HEK293 (cell line): ENCODE measurements around the gene TMEM255A.

Experiments used
- ATF2 ChIP-seq: fragments of 450-650 bp; formaldehyde crosslinking; IDR thresholded peaks from 2 replicates; pipeline ENCODE4 v1.5.1; 2016; ENCODE audit warnings: missing biosample characterization, missing genetic modification characterization, low read depth
- BCL11A ChIP-seq: fragments of 450-650 bp; formaldehyde crosslinking; IDR thresholded peaks from 2 replicates; pipeline ENCODE4 v1.5.1; 2016; ENCODE audit warnings: low read depth, missing biosample characterization, missing genetic modification characterization
- BCL11B ChIP-seq: fragments of 450-650 bp; formaldehyde crosslinking; IDR thresholded peaks from 2 replicates; pipeline ENCODE4 v1.5.1; 2016; ENCODE audit warnings: low read depth, missing biosample characterization, missing genetic modification characterization
- KLF7 ChIP-seq: fragments of 450-650 bp; formaldehyde crosslinking; IDR thresholded peaks from 2 replicates; pipeline ENCODE4 v1.5.1; 2016; ENCODE audit warnings: missing biosample characterization, missing genetic modification characterization, borderline replicate concordance
- MZF1 ChIP-seq: fragments of 450-650 bp; formaldehyde crosslinking; IDR thresholded peaks from 2 replicates; pipeline ENCODE4 v1.5.1; 2017; ENCODE audit warnings: missing biosample characterization, missing genetic modification characterization, borderline replicate concordance
- TCF7L2 ChIP-seq: IDR thresholded peaks from 2 replicates; pipeline ENCODE4 v1.6.1; 2011; ENCODE audit warnings: low read depth, mild to moderate bottlenecking, inconsistent platforms, low read length, moderate library complexity, borderline replicate concordance
- ZBTB26 ChIP-seq: fragments of 450-650 bp; formaldehyde crosslinking; optimal IDR thresholded peaks from 2 replicates; pipeline ENCODE3; 2016; ENCODE audit warnings: missing biosample characterization, mild to moderate bottlenecking, missing genetic modification characterization
- ZFP37 ChIP-seq: fragments of 450-650 bp; formaldehyde crosslinking; IDR thresholded peaks from 2 replicates; pipeline ENCODE4 v1.5.1; 2016; ENCODE audit warnings: missing biosample characterization, missing genetic modification characterization
- ZNF18 ChIP-seq: fragments of 450-650 bp; formaldehyde crosslinking; IDR thresholded peaks from 2 replicates; pipeline ENCODE4 v1.5.1; 2016; ENCODE audit warnings: missing biosample characterization, missing genetic modification characterization
- ZNF223 ChIP-seq: fragments of 450-650 bp; formaldehyde crosslinking; IDR thresholded peaks from 2 replicates; pipeline ENCODE4 v1.5.1; 2016; ENCODE audit warnings: missing biosample characterization, missing genetic modification characterization
- ZNF274 ChIP-seq, 2 experiments: fragments of 200-500 bp in 1 of 2; fragments of 450-650 bp in 1 of 2; sonication (Bioruptor generic) in 1 of 2; formaldehyde crosslinking in 1 of 2; IDR thresholded peaks; 2 replicates each; pipeline versions ENCODE4 v1.5.1 to v1.6.1; 2014 to 2016; ENCODE audit warnings: borderline replicate concordance in 1 of 2, inconsistent platforms in 1 of 2, low read length in 1 of 2, missing biosample characterization in 1 of 2, missing genetic modification characterization in 1 of 2
- ZNF280D ChIP-seq: fragments of 450-650 bp; formaldehyde crosslinking; IDR thresholded peaks from 2 replicates; pipeline ENCODE4 v1.5.1; 2016; ENCODE audit warnings: missing biosample characterization, missing genetic modification characterization
- ZNF416 ChIP-seq: fragments of 450-650 bp; formaldehyde crosslinking; IDR thresholded peaks from 2 replicates; pipeline ENCODE4 v1.5.1; 2016; ENCODE audit warnings: missing biosample characterization, missing genetic modification characterization
- ZNF518A ChIP-seq: fragments of 450-650 bp; formaldehyde crosslinking; conservative IDR thresholded peaks from 2 replicates; pipeline ENCODE4 v1.5.1; 2016; ENCODE audit warnings: low read depth, missing biosample characterization, missing genetic modification characterization
- ZNF521 ChIP-seq: fragments of 450-650 bp; formaldehyde crosslinking; IDR thresholded peaks from 2 replicates; pipeline ENCODE4 v1.5.1; 2017; ENCODE audit warnings: missing biosample characterization, mild to moderate bottlenecking, missing genetic modification characterization
- ZNF549 ChIP-seq: fragments of 450-650 bp; IDR thresholded peaks from 2 replicates; pipeline ENCODE4 v1.5.1; 2018; ENCODE audit warnings: missing biosample characterization, missing genetic modification characterization, mild to moderate bottlenecking, inconsistent platforms, moderate library complexity
- ZNF558 ChIP-seq: fragments of 450-650 bp; formaldehyde crosslinking; IDR thresholded peaks from 2 replicates; pipeline ENCODE4 v1.5.1; 2016; ENCODE audit warnings: missing biosample characterization, missing genetic modification characterization
- ZNF580 ChIP-seq: fragments of 450-650 bp; formaldehyde crosslinking; IDR thresholded peaks from 2 replicates; pipeline ENCODE4 v1.5.1; 2016; ENCODE audit warnings: missing biosample characterization, missing genetic modification characterization
- ZNF596 ChIP-seq: fragments of 450-650 bp; IDR thresholded peaks from 2 replicates; pipeline ENCODE4 v1.5.0; 2018; ENCODE audit warnings: missing biosample characterization, mild to moderate bottlenecking, missing genetic modification characterization, moderate library complexity
- ZNF624 ChIP-seq: fragments of 450-650 bp; formaldehyde crosslinking; IDR thresholded peaks from 2 replicates; pipeline ENCODE4 v1.5.1; 2017; ENCODE audit warnings: missing biosample characterization, missing genetic modification characterization
- ZNF645 ChIP-seq: fragments of 450-650 bp; formaldehyde crosslinking; IDR thresholded peaks from 2 replicates; pipeline ENCODE4; 2016; ENCODE audit warnings: missing biosample characterization, missing genetic modification characterization
- ZNF830 ChIP-seq: fragments of 450-650 bp; IDR thresholded peaks from 2 replicates; pipeline ENCODE4 v1.5.0; 2018; ENCODE audit warnings: missing biosample characterization, missing genetic modification characterization, low read depth, mild to moderate bottlenecking, moderate library complexity
- ZXDB ChIP-seq: fragments of 450-650 bp; formaldehyde crosslinking; IDR thresholded peaks from 2 replicates; pipeline ENCODE4 v1.5.1; 2016; ENCODE audit warnings: missing biosample characterization, missing genetic modification characterization

Gene TMEM255A

GRCh38 chrX:120308959-120309872, 2.0 kb downstream of the TMEM255A start (continued):
- TF ChIP-seq ZNF518A (no peak), ZFP37 (tag by site-specific recombination) (0 out of 2 replicates have a peak, but pooled peaks have one; percentile 74), ZNF558 (tag by site-specific recombination) (no peak), ZNF274 (IDR thresholded peaks at IDR 0.05; ENCODE audit: low read length) (no peak), ZNF274 (tag by site-specific recombination; IDR thresholded peaks at IDR 0.05; ENCODE audit: borderline replicate concordance) (no peak), ZBTB26 (tag by site-specific recombination) (peak; percentile 73), KLF7 (tag by site-specific recombination) (no peak), ZXDB (tag by site-specific recombination) (peak; percentile 89), ZNF580 (tag by site-specific recombination) (peak; percentile 88), ZNF830 (no peak), BCL11A (tag by site-specific recombination) (no peak), ATF2 (tag by site-specific recombination) (0 out of 2 replicates have a peak, but pooled peaks have one; percentile 51), ZNF223 (tag by site-specific recombination) (no peak), MZF1 (tag by site-specific recombination) (peak; percentile 43; the same call in 1 of the 2 replicates), ZNF521 (tag by site-specific recombination) (no peak), ZNF18 (tag by site-specific recombination) (no peak), ZNF280D (tag by site-specific recombination) (peak; percentile 79; the same call in 1 of the 2 replicates), ZNF624 (tag by site-specific recombination) (no peak), ZNF416 (tag by site-specific recombination) (peak; percentile 57; the same call in 1 of the 2 replicates), ZNF596 (tag by site-specific recombination) (peak; percentile 99), TCF7L2 (no peak), ZNF645 (tag by site-specific recombination) (no peak), BCL11B (no peak), ZNF549 (tag by site-specific recombination) (no peak)
